ENCODE data around the gene SLC16A9.

The SLC16A9 gene

GRCh38 chr10:59719374-59719773 lies 9.7 kb upstream of the SLC16A9 start:
- no peak for DNase-seq (ENCODE audit: low read depth)

- no peak for DNase-seq (ENCODE audit: low read depth)
These were observed 8.6 kb upstream of the SLC16A9 start for GRCh38 chr10:59718257-59718656.

GRCh38 chr10:59713196-59713821 lies 3.7 kb upstream of the SLC16A9 start:
- no peak for DNase-seq (ENCODE audit: low read depth)

GRCh38 chr10:59711871-59712494 lies 2.3 kb upstream of the SLC16A9 start:
- no peak for DNase-seq (ENCODE audit: low read depth)

- DNase-seq (ENCODE audit: low read depth): no peak
These were observed 745 bp downstream of the SLC16A9 start for GRCh38 chr10:59708816-59709394.

- no peak for DNase-seq (ENCODE audit: low read depth)
These were observed 2.5 kb downstream of the SLC16A9 start for GRCh38 chr10:59706851-59707797.

- DNase-seq (ENCODE audit: low read depth): no peak
These were observed 3.7 kb downstream of the SLC16A9 start for GRCh38 chr10:59705931-59706330.

GRCh38 chr10:59704630-59705029 lies 5.0 kb downstream of the SLC16A9 start:
- DNase-seq (ENCODE audit: low read depth): no peak

- no peak for DNase-seq (ENCODE audit: low read depth)
These were observed 7.3 kb downstream of the SLC16A9 start for GRCh38 chr10:59702347-59702746.

GRCh38 chr10:59700709-59701108 lies 8.9 kb downstream of the SLC16A9 start:
- DNase-seq (ENCODE audit: low read depth): no peak

- no peak for DNase-seq (ENCODE audit: low read depth)
These were observed 11.3 kb downstream of the SLC16A9 start for GRCh38 chr10:59698326-59698725.

- no peak for DNase-seq (ENCODE audit: low read depth)
These were observed 14.0 kb downstream of the SLC16A9 start for GRCh38 chr10:59695637-59696036.

GRCh38 chr10:59694936-59695335 lies 14.7 kb downstream of the SLC16A9 start:
- no peak for DNase-seq (ENCODE audit: low read depth)

- no peak for DNase-seq (ENCODE audit: low read depth)
These were observed 17.5 kb downstream of the SLC16A9 start for GRCh38 chr10:59692113-59692512.

- no peak for DNase-seq (ENCODE audit: low read depth)
These were observed 20.7 kb downstream of the SLC16A9 start for GRCh38 chr10:59688921-59689351.

- no peak for DNase-seq (ENCODE audit: low read depth)
These were observed 22.0 kb downstream of the SLC16A9 start for GRCh38 chr10:59687657-59688056.

- DNase-seq (ENCODE audit: low read depth): no peak
These were observed 25.6 kb downstream of the SLC16A9 start for GRCh38 chr10:59684006-59684405.

GRCh38 chr10:59682986-59683937 lies 26.4 kb downstream of the SLC16A9 start:
- no peak for DNase-seq (ENCODE audit: low read depth)

GRCh38 chr10:59680199-59680598 lies 29.5 kb downstream of the SLC16A9 start:
- no peak for DNase-seq (ENCODE audit: low read depth)

- no peak for DNase-seq (ENCODE audit: low read depth)
These were observed 30.8 kb downstream of the SLC16A9 start for GRCh38 chr10:59678884-59679301.

- DNase-seq (ENCODE audit: low read depth): no peak
These were observed 32.3 kb downstream of the SLC16A9 start for GRCh38 chr10:59677253-59677831.
